ENCODE data around the gene TGFBI. TPM values are rescaled to one million over a fixed set of nuclear protein-coding genes. Genes with fewer than 3 reads are reported as not detected.

Gene TGFBI
- 3.9 and 4.6 TPM in 2 replicates for total RNA-seq
- long read RNA-seq, transcript TGFBI-201 (17 exons, 2,804 nt), result major isoform, 6 of 12 reads
- long read RNA-seq, partial matches to known transcripts, result 3 of 12 reads
- long read RNA-seq, other reads (novel, unspliced or antisense), result 3 of 12 reads

DNA sequence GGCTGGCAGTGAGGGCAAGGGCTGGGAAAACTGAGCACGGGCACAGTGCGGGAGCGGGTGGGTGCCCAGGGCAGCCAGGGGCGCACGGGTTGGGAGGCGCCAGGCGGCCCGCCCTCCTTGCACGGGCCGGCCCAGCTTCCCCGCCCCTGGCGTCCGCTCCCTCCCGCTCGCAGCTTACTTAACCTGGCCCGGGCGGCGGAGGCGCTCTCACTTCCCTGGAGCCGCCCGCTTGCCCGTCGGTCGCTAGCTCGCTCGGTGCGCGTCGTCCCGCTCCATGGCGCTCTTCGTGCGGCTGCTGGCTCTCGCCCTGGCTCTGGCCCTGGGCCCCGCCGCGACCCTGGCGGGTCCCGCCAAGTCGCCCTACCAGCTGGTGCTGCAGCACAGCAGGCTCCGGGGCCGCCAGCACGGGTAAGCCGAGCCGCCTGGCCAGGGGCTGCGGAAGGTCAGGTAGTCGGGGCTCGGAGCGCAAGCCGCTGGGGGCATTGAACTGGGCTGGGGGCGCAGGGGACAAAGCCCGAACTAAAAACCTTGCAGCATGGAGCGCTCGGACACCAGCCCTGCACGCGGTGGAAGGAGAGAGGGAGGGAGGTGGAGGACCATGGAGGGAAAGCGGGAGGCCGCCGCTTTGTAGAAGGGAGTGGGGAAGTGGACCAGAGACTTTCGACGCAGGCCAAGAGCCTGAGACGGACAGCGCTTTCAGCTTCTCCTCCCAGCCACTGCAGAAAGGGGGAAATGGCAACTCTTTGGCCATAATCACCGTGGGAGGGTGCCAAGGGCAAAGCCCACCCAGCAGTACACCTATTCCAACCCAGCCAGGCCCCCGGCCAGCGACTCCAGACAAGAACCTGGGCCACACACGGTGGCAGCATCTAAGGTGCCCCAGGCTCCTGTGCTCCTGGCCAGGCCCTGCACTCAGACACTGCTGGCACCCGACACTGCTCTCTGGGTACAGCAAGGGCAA lies at the start of gene TGFBI:
TGFBI (plus strand) TSS at position 207 of the 961 bp plus-strand sequence; CDS start at position 275, 68 bp downstream.
- peaks cover 67% of the 10 kb centered on the region for H3K27me3 Mint-ChIP-seq (ENCODE audit: low read depth)
- H3K27ac Mint-ChIP-seq (ENCODE audit: unreplicated experiment), result no peak within 1 kb of the TSS
- TF ChIP-seq, protein P1, sequence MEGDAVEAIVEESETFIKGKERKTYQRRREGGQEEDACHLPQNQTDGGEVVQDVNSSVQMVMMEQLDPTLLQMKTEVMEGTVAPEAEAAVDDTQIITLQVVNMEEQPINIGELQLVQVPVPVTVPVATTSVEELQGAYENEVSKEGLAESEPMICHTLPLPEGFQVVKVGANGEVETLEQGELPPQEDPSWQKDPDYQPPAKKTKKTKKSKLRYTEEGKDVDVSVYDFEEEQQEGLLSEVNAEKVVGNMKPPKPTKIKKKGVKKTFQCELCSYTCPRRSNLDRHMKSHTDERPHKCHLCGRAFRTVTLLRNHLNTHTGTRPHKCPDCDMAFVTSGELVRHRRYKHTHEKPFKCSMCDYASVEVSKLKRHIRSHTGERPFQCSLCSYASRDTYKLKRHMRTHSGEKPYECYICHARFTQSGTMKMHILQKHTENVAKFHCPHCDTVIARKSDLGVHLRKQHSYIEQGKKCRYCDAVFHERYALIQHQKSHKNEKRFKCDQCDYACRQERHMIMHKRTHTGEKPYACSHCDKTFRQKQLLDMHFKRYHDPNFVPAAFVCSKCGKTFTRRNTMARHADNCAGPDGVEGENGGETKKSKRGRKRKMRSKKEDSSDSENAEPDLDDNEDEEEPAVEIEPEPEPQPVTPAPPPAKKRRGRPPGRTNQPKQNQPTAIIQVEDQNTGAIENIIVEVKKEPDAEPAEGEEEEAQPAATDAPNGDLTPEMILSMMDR (conservative IDR thresholded peaks at IDR 0.05), result no peak
- H3K4me1 Mint-ChIP-seq, result no peaks in the 10 kb centered on the region
- H3K9me3 Mint-ChIP-seq, result no peaks in the 10 kb centered on the region
- peak within 1 kb of the TSS; percentile 31 for H3K4me3 Mint-ChIP-seq
- peak; percentile 28 for DNase-seq (ENCODE audit: low read depth, low spot score)
- H3K36me3 Mint-ChIP-seq (ENCODE audit: low read depth), result no peaks in the 10 kb centered on the region

DNA sequence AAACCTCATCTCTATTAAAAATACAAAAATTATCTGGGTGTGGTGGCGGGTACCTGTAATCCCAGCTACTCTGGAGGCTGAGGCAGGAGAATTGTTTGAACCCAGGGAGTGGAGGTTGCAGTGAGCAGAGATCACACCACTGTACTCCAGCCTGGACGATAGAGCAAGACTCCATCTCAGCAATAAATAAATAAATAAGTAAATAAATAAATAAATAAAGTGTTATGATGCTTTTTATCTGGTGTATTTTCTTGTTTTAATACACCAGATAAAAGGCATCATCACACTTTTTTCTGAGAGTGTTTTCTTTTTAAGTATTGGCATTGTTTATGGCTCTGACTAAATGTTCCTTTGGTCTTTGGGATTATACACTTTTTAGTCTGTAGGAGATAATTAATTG lies 49.8 kb upstream of the TGFBI start:
- H3K4me1 Mint-ChIP-seq, result peaks cover 12% of the 10 kb centered on the region
- H3K27ac Mint-ChIP-seq (ENCODE audit: unreplicated experiment), result no peak overlapping the region
- peaks cover 51% of the 10 kb centered on the region for H3K27me3 Mint-ChIP-seq (ENCODE audit: low read depth)
- no peak overlapping the region for H3K4me3 Mint-ChIP-seq
- H3K36me3 Mint-ChIP-seq (ENCODE audit: low read depth), result no peaks in the 10 kb centered on the region
- TF ChIP-seq, protein P1 (conservative IDR thresholded peaks at IDR 0.05), result no peak
- H3K9me3 Mint-ChIP-seq, result peaks cover 3% of the 10 kb centered on the region
- no peak for DNase-seq (ENCODE audit: low read depth, low spot score)

DNA sequence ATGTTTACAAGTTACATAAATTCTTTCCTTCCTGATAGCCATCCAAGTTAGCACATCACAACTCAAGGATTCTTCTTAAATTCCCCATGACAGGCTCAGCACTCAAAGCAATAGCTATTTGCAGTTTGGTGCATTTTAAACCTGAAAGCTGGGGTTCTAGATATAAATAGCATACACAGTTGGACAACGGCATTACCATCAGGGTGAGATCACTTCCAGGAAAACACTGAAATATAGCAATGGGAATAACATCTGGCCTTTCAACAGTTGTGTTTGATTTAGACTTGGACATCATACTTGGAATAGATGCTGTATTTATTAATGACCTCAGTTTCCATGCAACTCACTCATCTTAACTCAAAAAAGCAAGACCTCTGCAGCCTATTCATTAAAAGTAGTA lies 49.3 kb upstream of the TGFBI start:
- H3K36me3 Mint-ChIP-seq (ENCODE audit: low read depth), result no peaks in the 10 kb centered on the region
- TF ChIP-seq, protein P1 (conservative IDR thresholded peaks at IDR 0.05), result no peak
- DNase-seq (ENCODE audit: low read depth, low spot score), result no peak
- no peak overlapping the region for H3K4me3 Mint-ChIP-seq
- H3K4me1 Mint-ChIP-seq, result peaks cover 12% of the 10 kb centered on the region
- H3K27me3 Mint-ChIP-seq (ENCODE audit: low read depth), result peaks cover 49% of the 10 kb centered on the region
- H3K9me3 Mint-ChIP-seq, result peaks cover 3% of the 10 kb centered on the region
- H3K27ac Mint-ChIP-seq (ENCODE audit: unreplicated experiment), result no peak overlapping the region

DNA sequence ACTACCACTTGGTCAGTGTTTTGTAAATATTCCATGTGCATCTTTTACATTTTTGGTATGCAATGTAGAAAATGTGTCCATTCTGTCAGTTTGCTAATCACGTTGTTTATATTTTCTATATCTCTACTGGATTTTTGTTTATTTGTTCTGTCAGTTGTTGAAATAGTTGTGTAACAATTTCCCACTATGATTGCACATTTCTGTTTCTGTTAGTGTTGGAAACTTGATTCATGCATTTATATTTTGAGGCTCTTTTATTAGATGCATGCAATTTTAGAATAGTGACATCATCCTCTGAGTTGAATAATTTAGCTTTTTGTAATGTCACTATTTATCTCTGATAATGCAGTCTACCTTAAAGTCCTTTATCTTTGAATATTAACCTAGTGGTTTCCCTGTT lies 48.2 kb upstream of the TGFBI start:
- no peak overlapping the region for H3K27ac Mint-ChIP-seq (ENCODE audit: unreplicated experiment)
- H3K4me1 Mint-ChIP-seq, result peaks cover 5% of the 10 kb centered on the region
- H3K9me3 Mint-ChIP-seq, result peaks cover 3% of the 10 kb centered on the region
- no peak for DNase-seq (ENCODE audit: low read depth, low spot score)
- no peaks in the 10 kb centered on the region for H3K36me3 Mint-ChIP-seq (ENCODE audit: low read depth)
- TF ChIP-seq, protein P1 (conservative IDR thresholded peaks at IDR 0.05), result no peak
- no peak overlapping the region for H3K4me3 Mint-ChIP-seq
- H3K27me3 Mint-ChIP-seq (ENCODE audit: low read depth), result peaks cover 40% of the 10 kb centered on the region

DNA sequence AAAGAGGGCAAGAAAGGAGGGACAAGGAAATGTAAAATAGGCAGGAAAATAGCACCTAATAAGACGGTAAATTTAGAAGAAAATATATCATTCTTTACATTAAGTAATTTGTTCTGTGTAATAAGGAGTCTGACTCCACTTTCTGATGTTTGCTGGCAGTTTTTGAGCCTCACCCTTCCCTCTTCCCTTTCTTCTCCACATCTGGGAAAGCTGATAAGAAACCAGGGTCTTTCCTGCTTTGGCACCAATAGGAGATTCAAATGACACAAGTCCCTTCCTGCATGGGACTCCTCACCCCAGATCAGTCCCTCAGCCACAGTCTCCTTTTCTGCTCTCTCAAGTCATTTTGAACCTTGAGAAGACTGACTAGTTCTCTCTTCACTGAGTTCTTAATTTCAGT lies 42.8 kb upstream of the TGFBI start:
- no peaks in the 10 kb centered on the region for H3K9me3 Mint-ChIP-seq
- H3K4me1 Mint-ChIP-seq, result no peaks in the 10 kb centered on the region
- TF ChIP-seq, protein P1 (conservative IDR thresholded peaks at IDR 0.05), result no peak
- peaks cover 4% of the 10 kb centered on the region for H3K27me3 Mint-ChIP-seq (ENCODE audit: low read depth)
- H3K27ac Mint-ChIP-seq (ENCODE audit: unreplicated experiment), result peak overlapping the region; percentile 36
- no peak overlapping the region for H3K4me3 Mint-ChIP-seq
- H3K36me3 Mint-ChIP-seq (ENCODE audit: low read depth), result peaks cover 2% of the 10 kb centered on the region
- no peak for DNase-seq (ENCODE audit: low read depth, low spot score)
